ENCODE data around the gene SAP130. TPM values are rescaled to one million over a fixed set of nuclear protein-coding genes. Genes with fewer than 3 reads are reported as not detected.

Gene SAP130
- total RNA-seq, 1 donor from 2014 or later = 38.5 TPM

- no peak for TF ChIP-seq CTCF (IDR thresholded peaks at IDR 0.05; ENCODE audit: unreplicated experiment)
- Mint-ChIP-seq H3K36me3 (no peaks in the 10 kb centered on the region), H3K27ac (no peak overlapping the region), H3K4me1 (peaks cover 1% of the 10 kb centered on the region), H3K27me3 (ENCODE audit: low read depth) (no peaks in the 10 kb centered on the region), H3K9me3 (no peaks in the 10 kb centered on the region), H3K4me3 (no peak overlapping the region)
- DNase-seq (ENCODE audit: low spot score in 2 of 2, unreplicated experiment in 2 of 2) = no peak
These were observed 34.7 kb upstream of the SAP130 start for GRCh38 chr2:128062571-128062970.

GRCh38 chr2:128058114-128058513, 30.3 kb upstream of the SAP130 start:
- H3K4me1 Mint-ChIP-seq = peaks cover 4% of the 10 kb centered on the region
- H3K4me3 Mint-ChIP-seq = no peak overlapping the region
- no peak overlapping the region for H3K27ac Mint-ChIP-seq
- DNase-seq (ENCODE audit: low spot score in 2 of 2, unreplicated experiment in 2 of 2) = no peak
- H3K9me3 Mint-ChIP-seq = no peaks in the 10 kb centered on the region
- no peak for TF ChIP-seq CTCF (IDR thresholded peaks at IDR 0.05; ENCODE audit: unreplicated experiment)
- peaks cover 2% of the 10 kb centered on the region for H3K27me3 Mint-ChIP-seq (ENCODE audit: low read depth)
- H3K36me3 Mint-ChIP-seq = no peaks in the 10 kb centered on the region

- H3K27me3 Mint-ChIP-seq (ENCODE audit: low read depth) = peaks cover 8% of the 10 kb centered on the region
- no peaks in the 10 kb centered on the region for H3K36me3 Mint-ChIP-seq
- no peak for DNase-seq (ENCODE audit: low spot score in 2 of 2, unreplicated experiment in 2 of 2)
- peaks cover 4% of the 10 kb centered on the region for H3K4me1 Mint-ChIP-seq
- no peak overlapping the region for H3K4me3 Mint-ChIP-seq
- H3K27ac Mint-ChIP-seq = no peak overlapping the region
- TF ChIP-seq CTCF (IDR thresholded peaks at IDR 0.05; ENCODE audit: unreplicated experiment) = no peak
- no peaks in the 10 kb centered on the region for H3K9me3 Mint-ChIP-seq
These were observed 29.5 kb upstream of the SAP130 start for GRCh38 chr2:128057334-128057733.

- Mint-ChIP-seq H3K27me3 (ENCODE audit: low read depth) (peaks cover 18% of the 10 kb centered on the region), H3K9me3 (peaks cover 11% of the 10 kb centered on the region), H3K36me3 (no peaks in the 10 kb centered on the region), H3K27ac (no peak overlapping the region), H3K4me1 (peaks cover 4% of the 10 kb centered on the region), H3K4me3 (no peak overlapping the region)
- no peak for TF ChIP-seq CTCF (IDR thresholded peaks at IDR 0.05; ENCODE audit: unreplicated experiment)
- DNase-seq (ENCODE audit: low spot score in 2 of 2, unreplicated experiment in 2 of 2) = no peak
These were observed 26.4 kb upstream of the SAP130 start for GRCh38 chr2:128054104-128054885.

- Mint-ChIP-seq H3K27me3 (ENCODE audit: low read depth) (peaks cover 18% of the 10 kb centered on the region), H3K4me3 (no peak overlapping the region), H3K27ac (no peak overlapping the region), H3K9me3 (peaks cover 17% of the 10 kb centered on the region), H3K4me1 (peaks cover 4% of the 10 kb centered on the region), H3K36me3 (no peaks in the 10 kb centered on the region)
- DNase-seq (ENCODE audit: low spot score in 2 of 2, unreplicated experiment in 2 of 2) = no peak
- TF ChIP-seq CTCF (IDR thresholded peaks at IDR 0.05; ENCODE audit: unreplicated experiment) = no peak
These were observed 25.5 kb upstream of the SAP130 start for GRCh38 chr2:128053331-128053730.
